H9 (cell line): ENCODE data around the gene NACC2. TPM values are rescaled to one million over a fixed set of nuclear protein-coding genes. Genes with fewer than 3 reads are reported as not detected.

Experiments
- DNase-seq: peaks from one replicate; pipeline ENCODE4 v3.0.0-alpha.2; 2017
- H2AFZ ChIP-seq: one replicate; pipeline ENCODE4 v1.6.1; 2013; ENCODE audit warnings: mild to moderate bottlenecking, low read length, control low read depth, moderate library complexity
- H2AK5ac ChIP-seq: 2 replicates; pipeline ENCODE4 v1.6.1; 2013; ENCODE audit warnings: low read length, control low read depth, mixed read lengths; ENCODE audit not compliant: insufficient read length
- H2BK120ac ChIP-seq: one replicate; pipeline ENCODE4 v1.6.1; 2013; ENCODE audit warnings: low read depth, mild to moderate bottlenecking, low read length, control low read depth, inconsistent platforms; ENCODE audit not compliant: poor library complexity, severe bottlenecking
- H2BK12ac ChIP-seq: 2 replicates; pipeline ENCODE4 v1.6.1; 2013; ENCODE audit warnings: low read length, control low read depth, mixed read lengths, low read depth; ENCODE audit not compliant: insufficient read length
- H2BK15ac ChIP-seq: 2 replicates; pipeline ENCODE4 v1.6.1; 2013; ENCODE audit warnings: low read depth, low read length, control low read depth
- H2BK20ac ChIP-seq: one replicate; pipeline ENCODE4 v1.6.1; 2013; ENCODE audit warnings: low read depth, mild to moderate bottlenecking, low read length, control low read depth, inconsistent platforms; ENCODE audit not compliant: poor library complexity, severe bottlenecking
- H2BK5ac ChIP-seq: 2 replicates; pipeline ENCODE4 v1.6.1; 2013; ENCODE audit warnings: low read length, control low read depth, mixed read lengths; ENCODE audit not compliant: insufficient read length
- H3K14ac ChIP-seq: 2 replicates; pipeline ENCODE4 v1.6.1; 2013; ENCODE audit warnings: low read length, control low read depth; ENCODE audit not compliant: insufficient read depth
- H3K18ac ChIP-seq: 2 replicates; pipeline ENCODE4 v1.6.1; 2013; ENCODE audit warnings: low read depth, mild to moderate bottlenecking, mixed read lengths, low read length, control low read depth; ENCODE audit not compliant: insufficient read length
- H3K23ac ChIP-seq: 2 replicates; pipeline ENCODE4 v1.6.1; 2013; ENCODE audit warnings: low read length, control low read depth, mixed read lengths, low read depth; ENCODE audit not compliant: insufficient read length
- H3K23me2 ChIP-seq: 2 replicates; pipeline ENCODE4 v1.6.1; 2013; ENCODE audit warnings: low read depth, mild to moderate bottlenecking, mixed read lengths, low read length, control low read depth; ENCODE audit not compliant: insufficient read length, poor library complexity, severe bottlenecking
- H3K27ac ChIP-seq: 2 replicates; pipeline ENCODE4 v1.5.1; 2013; ENCODE audit warnings: low read length, control low read depth, mixed read lengths, low read depth; ENCODE audit not compliant: insufficient read length
- H3K27me3 ChIP-seq: 2 replicates; pipeline ENCODE4 v1.6.1; 2013; ENCODE audit warnings: low read length, control low read depth, inconsistent platforms; ENCODE audit not compliant: insufficient read depth
- H3K4ac ChIP-seq: 2 replicates; pipeline ENCODE4 v1.6.1; 2013; ENCODE audit warnings: low read depth, mild to moderate bottlenecking, control low read depth, inconsistent platforms, low read length, moderate library complexity
- H3K4me1 ChIP-seq: 2 replicates; pipeline ENCODE4 v1.6.1; 2013; ENCODE audit warnings: low read length, control low read depth, inconsistent platforms; ENCODE audit not compliant: insufficient read depth
- H3K4me2 ChIP-seq: 2 replicates; pipeline ENCODE4 v1.6.1; 2013; ENCODE audit warnings: low read length, control low read depth, mixed read lengths; ENCODE audit not compliant: insufficient read length, insufficient read depth
- H3K56ac ChIP-seq: 2 replicates; pipeline ENCODE4 v1.6.1; 2013; ENCODE audit warnings: low read depth, mild to moderate bottlenecking, mixed read lengths, low read length, control low read depth; ENCODE audit not compliant: insufficient read length
- H3K79me1 ChIP-seq: 2 replicates; pipeline ENCODE4 v1.6.1; 2013; ENCODE audit warnings: low read depth, mild to moderate bottlenecking, moderate library complexity, low read length, control low read depth, inconsistent platforms; ENCODE audit not compliant: insufficient read depth, poor library complexity, severe bottlenecking
- H3K79me2 ChIP-seq: 2 replicates; pipeline ENCODE4 v1.6.1; 2013; ENCODE audit warnings: low read length, control low read depth, inconsistent platforms; ENCODE audit not compliant: insufficient read depth
- H3K9ac ChIP-seq: 2 replicates; pipeline ENCODE4 v1.6.1; 2013; ENCODE audit warnings: low read length, control low read depth, mixed read lengths; ENCODE audit not compliant: insufficient read length; ENCODE audit errors: extremely low read depth
- H3K9me3 ChIP-seq: one replicate; pipeline ENCODE4 v1.6.1; 2013; ENCODE audit warnings: low read depth, low read length, inconsistent platforms; ENCODE audit not compliant: control insufficient read depth
- H3T11ph ChIP-seq: one replicate; pipeline ENCODE4 v1.6.1; 2013; ENCODE audit warnings: mild to moderate bottlenecking, low read length, control low read depth, inconsistent platforms
- H4K20me1 ChIP-seq: one replicate; pipeline ENCODE4 v1.6.1; 2013; ENCODE audit not compliant: control insufficient read depth, insufficient read length, insufficient read depth
- H4K5ac ChIP-seq: 2 replicates; pipeline ENCODE4 v1.6.1; 2013; ENCODE audit warnings: low read depth, mild to moderate bottlenecking, mixed read lengths, low read length, control low read depth; ENCODE audit not compliant: insufficient read length
- H4K8ac ChIP-seq: replicated peaks from 2 replicates; pipeline ENCODE4 v1.6.1; 2013; ENCODE audit warnings: low read length, control low read depth, mixed read lengths, low read depth; ENCODE audit not compliant: insufficient read length
- H4K91ac ChIP-seq: 2 replicates; pipeline ENCODE4 v1.6.1; 2013; ENCODE audit warnings: low read depth, mild to moderate bottlenecking, moderate library complexity, mixed read lengths, low read length, control low read depth; ENCODE audit not compliant: insufficient read length
- H3K27ac Mint-ChIP-seq, 3 experiments: 2 replicates in 2 of 3; 3 replicates in 1 of 3; pipeline ENCODE4 v1.8.0; 2020 to 2021; ENCODE audit warnings: mixed read lengths in 3 of 3, mild to moderate bottlenecking in 1 of 3, moderate library complexity in 1 of 3
- H3K27me3 Mint-ChIP-seq: 2 replicates; pipeline ENCODE4 v1.8.0; 2021; ENCODE audit warnings: low read depth, mild to moderate bottlenecking, moderate library complexity, mixed read lengths
- H3K36me3 Mint-ChIP-seq, 3 experiments: 2 replicates in 2 of 3; 3 replicates in 1 of 3; pipeline ENCODE4 v1.8.0; 2020 to 2021; ENCODE audit warnings: low read depth in 3 of 3, mixed read lengths in 3 of 3; ENCODE audit not compliant: insufficient read depth in 1 of 3
- H3K4me1 Mint-ChIP-seq, 2 experiments: 2 replicates each; pipeline ENCODE4 v1.8.0; 2020; ENCODE audit warnings: mixed read lengths in 2 of 2
- H3K4me3 Mint-ChIP-seq, 2 experiments: 2 replicates in 1 of 2; 3 replicates in 1 of 2; pipeline ENCODE4 v1.8.0; 2020 to 2021; ENCODE audit warnings: mild to moderate bottlenecking in 2 of 2, mixed read lengths in 2 of 2, moderate library complexity in 1 of 2
- H3K9me3 Mint-ChIP-seq, 2 experiments: 2 replicates in 1 of 2; 3 replicates in 1 of 2; pipeline ENCODE4 v1.8.0; 2020; ENCODE audit warnings: mild to moderate bottlenecking in 2 of 2, mixed read lengths in 2 of 2, moderate library complexity in 1 of 2
- WGBS: extraction: QIAGEN DNeasy Blood & Tissue Kit; methylation state at CpG from one replicate; pipeline ENCODE4 v1.1.7; 2013; ENCODE audit warnings: missing lambda C conversion rate, low lambda C conversion rate, mixed read lengths; ENCODE audit not compliant: insufficient read length; ENCODE audit errors: extremely low coverage; 5-methylcytosine and 5-hydroxymethylcytosine counted together
- total RNA-seq: library from RNA; stranded (reverse); gene quantifications from 2 replicates; pipeline ENCODE4 v1.2.1, GENCODE V29; 2021
- TF ChIP-seq, protein P1 (sequence below): fragments of 200-600 bp; sonication (generic); conservative IDR thresholded peaks from 3 replicates; pipeline ENCODE4 v1.8.0; 2021; ENCODE audit warnings: antibody characterized with exemption, mild to moderate bottlenecking

The NACC2 gene
- total RNA-seq, 1 experiment from 2014 or later: 11.5 TPM

DNA sequence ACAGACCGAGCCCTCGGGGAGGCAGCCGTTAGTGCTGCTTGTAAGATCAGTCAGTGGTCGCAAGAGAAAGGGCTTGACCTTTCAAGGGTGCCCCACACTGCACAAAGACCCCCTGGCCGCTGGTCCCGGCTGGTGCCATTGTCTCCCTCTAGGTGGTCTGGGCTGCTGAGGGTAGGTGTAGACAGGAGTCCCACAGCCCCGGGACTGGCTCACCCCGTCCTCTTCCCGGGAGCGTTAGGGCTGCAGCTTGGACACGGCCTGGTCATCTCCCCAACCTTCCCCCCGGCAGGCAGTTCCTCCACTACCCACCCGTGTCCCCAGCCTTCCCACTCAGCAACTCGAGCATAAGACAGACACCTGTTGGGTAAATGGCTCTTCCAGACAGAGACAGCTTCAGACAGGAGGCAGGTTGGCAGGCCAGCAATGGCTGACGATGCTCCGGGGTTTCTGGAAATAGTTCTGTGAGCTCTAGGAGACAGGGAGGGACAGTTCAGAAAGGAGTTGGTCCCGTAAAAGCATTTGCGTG is 38.9 kb upstream of the NACC2 start:
- no peak overlapping the region for H3K9ac ChIP-seq
- no peak overlapping the region for H3K23ac ChIP-seq
- H3K27ac Mint-ChIP-seq: no peak overlapping the region
- peaks cover 33% of the 10 kb centered on the region for H3K27me3 Mint-ChIP-seq
- no peak overlapping the region for H2AFZ ChIP-seq
- H3K79me1 ChIP-seq: no peaks in the 10 kb centered on the region
- H2BK20ac ChIP-seq: no peak overlapping the region
- peaks cover 2% of the 10 kb centered on the region for H3K23me2 ChIP-seq
- TF ChIP-seq, protein P1, sequence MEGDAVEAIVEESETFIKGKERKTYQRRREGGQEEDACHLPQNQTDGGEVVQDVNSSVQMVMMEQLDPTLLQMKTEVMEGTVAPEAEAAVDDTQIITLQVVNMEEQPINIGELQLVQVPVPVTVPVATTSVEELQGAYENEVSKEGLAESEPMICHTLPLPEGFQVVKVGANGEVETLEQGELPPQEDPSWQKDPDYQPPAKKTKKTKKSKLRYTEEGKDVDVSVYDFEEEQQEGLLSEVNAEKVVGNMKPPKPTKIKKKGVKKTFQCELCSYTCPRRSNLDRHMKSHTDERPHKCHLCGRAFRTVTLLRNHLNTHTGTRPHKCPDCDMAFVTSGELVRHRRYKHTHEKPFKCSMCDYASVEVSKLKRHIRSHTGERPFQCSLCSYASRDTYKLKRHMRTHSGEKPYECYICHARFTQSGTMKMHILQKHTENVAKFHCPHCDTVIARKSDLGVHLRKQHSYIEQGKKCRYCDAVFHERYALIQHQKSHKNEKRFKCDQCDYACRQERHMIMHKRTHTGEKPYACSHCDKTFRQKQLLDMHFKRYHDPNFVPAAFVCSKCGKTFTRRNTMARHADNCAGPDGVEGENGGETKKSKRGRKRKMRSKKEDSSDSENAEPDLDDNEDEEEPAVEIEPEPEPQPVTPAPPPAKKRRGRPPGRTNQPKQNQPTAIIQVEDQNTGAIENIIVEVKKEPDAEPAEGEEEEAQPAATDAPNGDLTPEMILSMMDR: no peak
- H2AK5ac ChIP-seq: no peak overlapping the region
- no peak overlapping the region for H3K56ac ChIP-seq
- peaks cover 6% of the 10 kb centered on the region; the same call in 1 of the 2 replicates for H3K27me3 ChIP-seq
- H2BK5ac ChIP-seq: no peak overlapping the region
- no peak overlapping the region for H3T11ph ChIP-seq
- no peak overlapping the region for H2BK120ac ChIP-seq
- no peak overlapping the region for H3K27ac ChIP-seq
- H2BK15ac ChIP-seq: no peak overlapping the region
- no peak overlapping the region for H4K5ac ChIP-seq
- no peak for DNase-seq
- H3K9me3 ChIP-seq: no peaks in the 10 kb centered on the region
- peak overlapping the region; percentile 34 for H3K4me2 ChIP-seq
- H3K4me1 Mint-ChIP-seq: peaks cover 15 to 32% of the 10 kb centered on the region in 2 experiments
- H4K91ac ChIP-seq: no peak overlapping the region
- H3K4me3 Mint-ChIP-seq: peak overlapping the region; percentile 48 to 80
- H4K8ac ChIP-seq: no peak overlapping the region
- no peak overlapping the region for H3K18ac ChIP-seq
- H3K14ac ChIP-seq: no peak overlapping the region; the same call in 1 of the 2 replicates
- H4K20me1 ChIP-seq: no peaks in the 10 kb centered on the region
- H3K4me1 ChIP-seq: no peaks in the 10 kb centered on the region
- no peaks in the 10 kb centered on the region for H3K9me3 Mint-ChIP-seq
- no peaks in the 10 kb centered on the region for H3K79me2 ChIP-seq
- no peak overlapping the region for H3K4ac ChIP-seq
- no CpG with 5 or more reads among the region's 18 CpGs for WGBS
- no peak overlapping the region for H2BK12ac ChIP-seq
- no peaks in the 10 kb centered on the region for H3K36me3 Mint-ChIP-seq
